Erythroblast (primary cell): Measurements from ENCODE around the gene TRAM2.

Source experiments
- GATA1 ChIP-seq: IDR thresholded peaks from 2 replicates; pipeline ENCODE4 v1.6.1; 2011; ENCODE audit warnings: low read depth, mild to moderate bottlenecking, control low read depth, low read length, moderate library complexity
- POLR2A ChIP-seq: IDR thresholded peaks from 2 replicates; pipeline ENCODE4 v1.6.1; 2011; ENCODE audit warnings: mild to moderate bottlenecking, low read length

DNA sequence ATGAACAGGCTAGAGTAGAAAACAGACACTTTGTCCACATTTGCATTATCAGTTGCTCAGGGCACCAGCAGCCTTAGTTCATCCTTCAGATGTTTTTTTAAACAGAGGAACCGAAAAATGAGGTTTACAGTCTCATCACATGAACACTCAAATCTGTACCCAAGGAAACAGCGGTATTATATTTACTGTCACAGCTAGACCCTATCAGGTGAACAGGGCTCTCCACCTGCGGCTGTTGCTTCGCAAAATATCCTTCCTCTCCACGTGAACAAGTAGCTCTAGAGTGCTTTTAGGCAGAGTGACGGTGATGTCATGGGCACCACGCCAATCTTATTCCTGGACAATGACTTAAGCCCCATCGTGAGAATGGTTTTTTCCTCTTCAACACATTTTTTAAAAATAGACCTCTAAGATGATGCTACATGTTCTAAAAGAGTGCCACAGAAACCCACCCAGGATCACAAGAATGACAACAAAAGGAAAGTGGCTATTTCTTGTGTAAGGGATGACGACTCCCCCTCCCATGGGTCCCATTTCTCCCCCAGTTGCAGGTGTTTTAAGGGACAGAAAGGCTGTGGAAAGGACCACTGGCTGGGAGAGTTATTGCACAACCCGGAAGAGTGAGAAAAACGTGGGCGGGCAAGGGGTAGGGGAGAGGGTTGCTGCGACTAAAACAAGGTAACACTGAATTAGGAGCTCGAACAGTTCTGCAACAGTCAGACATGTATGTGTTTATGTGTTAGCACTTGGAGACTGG lies 79.0 kb downstream of the TRAM2 start:
- no peak for TF ChIP-seq POLR2A
- TF ChIP-seq GATA1: no peak
